NCI-H748 treated with DMSO at 0.1 percent for 48 hours (cell line): ENCODE data around the gene CEP97.

Source experiments
- DNase-seq: peaks from one replicate; lab custom pipeline; 2025; lab: John Stamatoyannopoulos, UW

CEP97 gene

DNA sequence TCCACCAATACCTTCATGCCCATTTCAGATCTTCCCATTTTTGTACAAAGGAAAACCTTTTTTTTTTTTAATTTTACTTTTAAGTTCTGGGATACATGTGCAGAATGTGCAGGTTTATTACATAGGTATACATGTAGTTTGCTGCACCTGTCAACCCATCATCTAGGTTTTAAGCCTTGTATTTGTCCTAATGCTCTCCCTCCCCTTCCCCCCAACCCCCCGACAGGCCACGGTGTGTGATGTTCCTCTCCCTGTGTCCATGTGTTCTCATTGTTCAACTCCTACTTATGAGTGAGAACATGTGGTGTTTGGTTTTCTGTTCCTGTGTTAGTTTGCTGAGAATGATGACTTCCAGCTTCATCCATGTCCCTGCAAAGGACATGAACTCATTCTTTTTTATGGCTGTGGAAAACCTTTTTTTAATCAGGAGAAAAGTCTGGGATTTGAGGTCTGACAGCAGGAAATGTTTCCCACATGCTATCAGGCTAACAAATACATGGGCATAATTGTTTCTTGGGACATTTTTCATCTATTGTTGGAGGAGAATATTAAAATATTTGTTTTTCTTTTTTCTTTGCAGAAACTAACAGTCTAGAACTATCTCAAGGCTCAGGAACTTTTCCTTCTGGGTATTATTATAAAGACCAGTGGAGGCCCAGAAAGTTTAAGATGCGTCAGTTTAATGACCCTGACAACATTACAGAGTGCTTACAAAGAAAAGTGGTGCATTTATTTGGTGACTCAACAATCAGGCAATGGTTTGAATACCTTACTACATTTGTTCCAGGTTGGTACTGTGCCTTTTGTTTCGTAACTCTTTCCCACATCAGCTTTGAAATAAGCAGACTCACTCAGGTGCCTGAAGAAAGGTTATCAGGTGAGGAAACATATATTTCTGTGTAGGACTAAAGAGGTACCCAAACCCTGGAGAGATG lies 92.1 kb downstream of the CEP97 start:
- DNase-seq = no peak

DNA sequence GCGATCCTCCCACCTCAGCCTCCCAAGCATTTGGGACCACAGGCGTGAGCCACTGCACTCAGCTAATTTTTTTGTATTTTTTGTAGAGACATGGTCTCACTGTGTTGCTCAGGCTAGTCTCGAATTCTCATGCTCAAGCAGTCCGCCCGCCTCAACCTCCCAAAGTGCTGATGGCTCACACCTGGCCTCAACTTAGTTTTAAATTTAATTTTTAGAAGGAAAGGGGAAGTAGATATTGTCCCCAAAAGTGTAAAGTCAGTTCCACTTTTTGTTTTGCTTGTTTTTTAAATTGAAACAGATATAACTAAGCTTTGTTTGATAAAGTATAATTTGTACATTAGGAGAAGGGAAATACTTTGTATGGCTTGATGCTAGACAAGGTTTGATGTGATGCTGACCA lies 93.6 kb downstream of the CEP97 start:
- no peak for DNase-seq

DNA sequence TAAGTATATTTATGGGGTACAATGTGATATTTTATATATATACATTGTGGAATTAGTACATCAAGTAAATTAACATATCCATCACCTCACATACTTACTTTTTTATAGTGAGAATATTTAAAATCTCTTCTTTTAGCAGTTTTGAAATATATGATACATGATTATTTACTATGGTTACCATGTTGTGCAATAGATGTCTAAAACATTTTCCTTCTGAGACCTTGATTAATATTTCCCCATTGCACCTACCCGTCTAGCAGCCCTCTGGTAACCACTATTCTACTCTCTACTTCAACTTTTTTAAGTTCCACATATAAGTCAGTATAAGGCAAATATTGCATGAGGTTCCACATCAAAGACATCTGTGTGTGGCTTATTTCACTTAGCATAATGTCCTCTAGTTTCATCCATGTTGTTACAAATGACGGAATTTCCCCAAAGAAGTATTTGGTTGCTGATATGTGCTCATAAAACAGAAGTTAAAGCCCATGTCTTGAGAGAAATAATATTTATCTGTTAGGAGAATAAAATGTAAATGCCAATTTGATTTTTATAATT lies 95.3 kb downstream of the CEP97 start:
- no peak for DNase-seq
